Parathyroid adenoma (tissue), 2 donors: Measurements from ENCODE around the gene ACSL6.

Experiments
- H2AFZ ChIP-seq: fragments of 300-600 bp; sonication (generic); one replicate; pipeline ENCODE4 v1.7.0; 2017; ENCODE audit warnings: antibody characterized with exemption, mild to moderate bottlenecking
- H3K27ac ChIP-seq: fragments of 300-600 bp; sonication (generic); one replicate; pipeline ENCODE4 v1.7.0; 2017
- H3K27me3 ChIP-seq: fragments of 300-600 bp; sonication (generic); one replicate; pipeline ENCODE4 v1.7.0; 2017; ENCODE audit warnings: low read length; ENCODE audit not compliant: control insufficient read depth, insufficient read depth
- H3K36me3 ChIP-seq: fragments of 300-600 bp; sonication (generic); one replicate; pipeline ENCODE4 v1.7.0; 2017; ENCODE audit warnings: low read length; ENCODE audit not compliant: control insufficient read depth, insufficient read depth
- H3K4me1 ChIP-seq: fragments of 300-600 bp; sonication (generic); one replicate; pipeline ENCODE4 v1.7.0; 2017; ENCODE audit warnings: control low read depth
- H3K4me2 ChIP-seq: fragments of 300-600 bp; sonication (generic); one replicate; pipeline ENCODE4 v1.7.0; 2017; ENCODE audit warnings: low read length
- H3K4me3 ChIP-seq: fragments of 300-600 bp; sonication (generic); one replicate; pipeline ENCODE4 v1.7.0; 2017; ENCODE audit warnings: low read depth, low read length
- H3K79me2 ChIP-seq: fragments of 300-600 bp; sonication (generic); one replicate; pipeline ENCODE4 v1.7.0; 2017; ENCODE audit warnings: control low read depth
- H3K9ac ChIP-seq: fragments of 300-600 bp; sonication (generic); one replicate; pipeline ENCODE4 v1.7.0; 2017; ENCODE audit warnings: mild to moderate bottlenecking
- H3K9me3 ChIP-seq: fragments of 300-600 bp; sonication (generic); one replicate; pipeline ENCODE4 v1.7.0; 2017; ENCODE audit warnings: low read length; ENCODE audit not compliant: control insufficient read depth
- TF ChIP-seq, protein P1 (sequence below): fragments of 300-600 bp; sonication (generic); IDR thresholded peaks from one replicate; pipeline ENCODE4 v1.7.0; 2017; ENCODE audit warnings: antibody characterized with exemption, mild to moderate bottlenecking
- donor health status: primary hyperparathyroidism.

Gene ACSL6

GRCh38 chr5:131974956-131975726, 36.3 kb downstream of the ACSL6 start:
- no peaks in the 10 kb centered on the region for H3K9me3 ChIP-seq
- H3K4me1 ChIP-seq = no peaks in the 10 kb centered on the region
- no peaks in the 10 kb centered on the region for H3K27me3 ChIP-seq
- H2AFZ ChIP-seq = no peak overlapping the region
- no peaks in the 10 kb centered on the region for H3K36me3 ChIP-seq
- no peak overlapping the region for H3K9ac ChIP-seq
- H3K4me2 ChIP-seq = no peak overlapping the region
- no peaks in the 10 kb centered on the region for H3K79me2 ChIP-seq
- H3K27ac ChIP-seq = no peak overlapping the region
- H3K4me3 ChIP-seq = no peak overlapping the region
- TF ChIP-seq, protein P1, sequence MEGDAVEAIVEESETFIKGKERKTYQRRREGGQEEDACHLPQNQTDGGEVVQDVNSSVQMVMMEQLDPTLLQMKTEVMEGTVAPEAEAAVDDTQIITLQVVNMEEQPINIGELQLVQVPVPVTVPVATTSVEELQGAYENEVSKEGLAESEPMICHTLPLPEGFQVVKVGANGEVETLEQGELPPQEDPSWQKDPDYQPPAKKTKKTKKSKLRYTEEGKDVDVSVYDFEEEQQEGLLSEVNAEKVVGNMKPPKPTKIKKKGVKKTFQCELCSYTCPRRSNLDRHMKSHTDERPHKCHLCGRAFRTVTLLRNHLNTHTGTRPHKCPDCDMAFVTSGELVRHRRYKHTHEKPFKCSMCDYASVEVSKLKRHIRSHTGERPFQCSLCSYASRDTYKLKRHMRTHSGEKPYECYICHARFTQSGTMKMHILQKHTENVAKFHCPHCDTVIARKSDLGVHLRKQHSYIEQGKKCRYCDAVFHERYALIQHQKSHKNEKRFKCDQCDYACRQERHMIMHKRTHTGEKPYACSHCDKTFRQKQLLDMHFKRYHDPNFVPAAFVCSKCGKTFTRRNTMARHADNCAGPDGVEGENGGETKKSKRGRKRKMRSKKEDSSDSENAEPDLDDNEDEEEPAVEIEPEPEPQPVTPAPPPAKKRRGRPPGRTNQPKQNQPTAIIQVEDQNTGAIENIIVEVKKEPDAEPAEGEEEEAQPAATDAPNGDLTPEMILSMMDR = no peak

GRCh38 chr5:131974622-131974955, 36.9 kb downstream of the ACSL6 start:
- Histone ChIP-seq H3K9me3 (no peaks in the 10 kb centered on the region), H3K4me3 (no peak overlapping the region), H3K4me1 (no peaks in the 10 kb centered on the region), H3K27me3 (no peaks in the 10 kb centered on the region), H3K4me2 (no peak overlapping the region), H3K79me2 (no peaks in the 10 kb centered on the region), H3K27ac (no peak overlapping the region), H2AFZ (no peak overlapping the region), H3K9ac (no peak overlapping the region), H3K36me3 (no peaks in the 10 kb centered on the region)
- TF ChIP-seq, protein P1 = no peak

GRCh38 chr5:131974016-131974415, 37.4 kb downstream of the ACSL6 start:
- TF ChIP-seq, protein P1 = no peak
- Histone ChIP-seq H3K4me2 (no peak overlapping the region), H3K4me3 (no peak overlapping the region), H3K27ac (no peak overlapping the region), H3K79me2 (no peaks in the 10 kb centered on the region), H3K27me3 (no peaks in the 10 kb centered on the region), H2AFZ (no peak overlapping the region), H3K9me3 (no peaks in the 10 kb centered on the region), H3K36me3 (no peaks in the 10 kb centered on the region), H3K4me1 (no peaks in the 10 kb centered on the region), H3K9ac (no peak overlapping the region)

- Histone ChIP-seq H3K9me3 (no peaks in the 10 kb centered on the region), H3K4me1 (no peaks in the 10 kb centered on the region), H3K4me2 (no peak overlapping the region), H3K79me2 (no peaks in the 10 kb centered on the region), H3K9ac (no peak overlapping the region), H3K27ac (no peak overlapping the region), H3K27me3 (no peaks in the 10 kb centered on the region), H2AFZ (no peak overlapping the region), H3K36me3 (no peaks in the 10 kb centered on the region), H3K4me3 (no peak overlapping the region)
- TF ChIP-seq, protein P1 = no peak
Observed at GRCh38 chr5:131973089-131973712, 38.3 kb downstream of the ACSL6 start.
